Measurements from ENCODE around the gene NCS1.

Gene NCS1

DNA sequence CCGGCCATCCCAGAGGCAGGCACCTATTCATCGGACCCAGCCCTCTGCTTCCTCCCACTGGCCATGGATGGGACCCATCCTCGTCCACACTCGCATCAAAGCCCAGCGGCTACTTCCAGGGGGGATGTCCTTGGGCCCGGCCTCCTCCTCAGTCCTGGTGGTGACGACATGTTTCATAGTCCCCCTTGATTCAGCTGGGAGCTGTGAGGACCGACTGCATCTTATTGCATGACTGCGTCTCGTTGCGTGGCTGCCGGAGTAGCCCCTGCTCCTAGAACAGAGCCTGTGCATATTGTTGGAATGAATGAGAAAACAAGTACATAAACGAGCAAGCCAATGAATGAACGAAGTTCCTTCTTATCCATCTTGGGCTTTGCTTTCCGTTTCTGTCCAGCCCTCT, 12.8 kb downstream of the NCS1 start:
- no peak overlapping the region for H3K27ac ChIP-seq

GRCh38 chr9:130185490-130186031, 13.4 kb downstream of the NCS1 start:
- H3K27ac ChIP-seq: no peak overlapping the region
- TF ChIP-seq, protein P1, sequence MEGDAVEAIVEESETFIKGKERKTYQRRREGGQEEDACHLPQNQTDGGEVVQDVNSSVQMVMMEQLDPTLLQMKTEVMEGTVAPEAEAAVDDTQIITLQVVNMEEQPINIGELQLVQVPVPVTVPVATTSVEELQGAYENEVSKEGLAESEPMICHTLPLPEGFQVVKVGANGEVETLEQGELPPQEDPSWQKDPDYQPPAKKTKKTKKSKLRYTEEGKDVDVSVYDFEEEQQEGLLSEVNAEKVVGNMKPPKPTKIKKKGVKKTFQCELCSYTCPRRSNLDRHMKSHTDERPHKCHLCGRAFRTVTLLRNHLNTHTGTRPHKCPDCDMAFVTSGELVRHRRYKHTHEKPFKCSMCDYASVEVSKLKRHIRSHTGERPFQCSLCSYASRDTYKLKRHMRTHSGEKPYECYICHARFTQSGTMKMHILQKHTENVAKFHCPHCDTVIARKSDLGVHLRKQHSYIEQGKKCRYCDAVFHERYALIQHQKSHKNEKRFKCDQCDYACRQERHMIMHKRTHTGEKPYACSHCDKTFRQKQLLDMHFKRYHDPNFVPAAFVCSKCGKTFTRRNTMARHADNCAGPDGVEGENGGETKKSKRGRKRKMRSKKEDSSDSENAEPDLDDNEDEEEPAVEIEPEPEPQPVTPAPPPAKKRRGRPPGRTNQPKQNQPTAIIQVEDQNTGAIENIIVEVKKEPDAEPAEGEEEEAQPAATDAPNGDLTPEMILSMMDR (conservative IDR thresholded peaks at IDR 0.05): no peak
- no peak for TF ChIP-seq ZFX (IDR thresholded peaks at IDR 0.05)

More for the DNA sequence above, 12.8 kb downstream of the NCS1 start:
- no peak for TF ChIP-seq ZFX (IDR thresholded peaks at IDR 0.05)
- TF ChIP-seq, protein P1 (conservative IDR thresholded peaks at IDR 0.05): no peak

DNA sequence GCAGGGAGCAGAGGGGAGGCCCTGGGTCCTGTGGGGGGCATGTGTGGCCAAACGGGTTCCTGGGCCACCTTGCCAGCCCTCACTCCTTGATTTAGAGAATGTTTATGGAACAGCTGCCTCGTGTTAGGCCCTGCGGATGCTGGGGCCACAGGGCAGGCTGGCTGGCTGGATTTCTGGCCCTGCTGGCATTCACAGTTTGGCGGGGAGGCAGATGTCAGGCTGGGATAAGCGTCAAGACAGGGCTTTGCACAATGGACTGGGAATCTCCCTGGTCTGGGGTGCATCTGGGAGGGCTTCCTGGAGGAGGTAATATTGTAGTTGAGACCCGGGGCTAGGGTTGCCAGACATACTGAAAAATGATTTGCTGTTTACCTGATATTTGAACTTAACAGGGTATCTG, 13.8 kb downstream of the NCS1 start:
- H3K27ac ChIP-seq: peak overlapping the region; percentile 67
- no peak for TF ChIP-seq ZFX (IDR thresholded peaks at IDR 0.05)

DNA sequence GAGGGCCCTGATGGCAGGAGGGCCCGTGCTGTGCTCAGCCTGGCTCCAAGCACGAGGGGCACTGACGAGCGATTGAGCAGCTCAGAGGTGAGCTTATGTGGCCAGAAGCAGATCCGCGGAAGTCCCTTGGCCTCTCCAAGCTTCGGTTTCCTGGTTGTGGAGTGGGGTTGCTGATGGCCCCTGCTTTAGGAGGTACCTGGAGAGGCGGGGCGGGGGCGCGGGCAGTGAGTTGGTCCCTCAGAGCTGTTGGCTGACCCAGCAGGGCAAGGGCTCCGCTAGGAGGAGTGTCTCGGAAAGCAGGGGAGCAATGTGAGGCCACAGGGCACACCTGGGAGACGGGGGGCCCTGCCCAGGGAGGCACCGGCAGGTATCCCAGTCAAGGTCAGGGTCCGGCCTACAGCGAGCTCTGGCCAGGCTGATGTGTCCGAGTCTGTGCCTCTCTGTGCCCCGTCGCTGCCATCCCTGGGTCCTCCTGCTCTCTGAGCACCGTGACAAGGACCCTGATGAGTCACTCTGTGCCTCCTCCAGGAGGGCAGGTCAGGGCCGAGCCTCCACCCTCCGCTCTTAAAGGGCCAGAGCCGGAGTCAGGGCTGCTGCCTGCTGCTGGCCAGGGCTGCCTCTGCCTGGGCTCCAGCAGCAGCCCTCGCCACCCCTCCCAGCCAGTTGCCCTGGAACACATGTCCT, 14.8 kb downstream of the NCS1 start:
- peak overlapping the region; percentile 67 for H3K27ac ChIP-seq
- TF ChIP-seq, protein P1 (conservative IDR thresholded peaks at IDR 0.05): no peak
- no peak for TF ChIP-seq ZFX (IDR thresholded peaks at IDR 0.05)

GRCh38 chr9:130187523-130187846, 15.3 kb downstream of the NCS1 start:
- H3K27ac ChIP-seq: peak overlapping the region; percentile 67
- TF ChIP-seq, protein P1 (conservative IDR thresholded peaks at IDR 0.05): no peak
- TF ChIP-seq ZFX (IDR thresholded peaks at IDR 0.05): no peak

DNA sequence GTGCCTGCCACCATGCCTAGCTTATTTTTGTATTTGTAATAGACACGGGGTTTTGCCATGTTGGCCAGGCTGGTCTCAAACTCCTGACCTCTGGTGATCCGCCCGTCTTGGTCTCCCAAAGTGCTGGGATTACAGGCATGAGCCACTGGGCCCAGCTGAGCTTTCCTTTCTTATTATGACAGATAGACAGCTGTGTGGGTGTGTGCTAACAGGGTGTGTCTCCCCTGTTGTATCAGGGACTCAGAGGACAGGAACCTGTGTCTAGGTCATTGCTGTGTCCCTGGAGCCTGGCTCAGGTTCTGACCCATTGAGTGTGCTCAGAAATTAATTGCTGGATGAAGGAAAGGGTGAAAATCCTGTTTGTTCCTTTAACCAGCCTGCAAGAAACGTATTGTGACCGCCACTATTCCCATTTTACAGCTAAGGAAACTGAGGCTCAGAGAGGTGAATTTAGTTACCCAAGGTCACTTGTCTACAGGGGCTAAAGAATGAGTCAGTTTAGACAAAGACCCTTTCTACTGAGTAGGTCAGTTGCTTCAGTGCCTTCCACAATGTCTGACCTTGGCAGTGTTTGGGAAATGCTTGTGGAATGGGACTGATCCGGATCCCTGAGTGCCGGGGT, 16.8 kb downstream of the NCS1 start:
- H3K27ac ChIP-seq: no peak overlapping the region
- TF ChIP-seq, protein P1 (conservative IDR thresholded peaks at IDR 0.05): no peak
- no peak for TF ChIP-seq ZFX (IDR thresholded peaks at IDR 0.05)

DNA sequence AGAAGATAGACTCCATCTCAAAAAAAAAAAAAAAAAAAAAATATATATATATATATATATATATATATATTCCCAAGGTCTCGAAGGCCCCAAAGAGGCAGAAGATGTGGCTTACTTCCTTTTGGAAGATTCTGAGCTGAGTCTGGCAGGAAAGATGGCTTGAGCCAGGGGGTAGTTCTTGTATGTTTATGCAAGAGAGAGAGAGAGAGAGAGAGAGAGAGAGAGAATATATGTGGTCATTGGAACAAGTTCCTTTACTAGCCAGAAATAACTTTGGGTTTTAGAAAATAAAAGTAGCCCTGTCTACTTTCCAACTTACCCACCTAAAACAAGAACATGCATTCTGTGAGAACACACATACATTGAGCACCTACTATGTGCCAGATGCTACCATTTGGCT, 17.6 kb downstream of the NCS1 start:
- TF ChIP-seq, protein P1 (conservative IDR thresholded peaks at IDR 0.05): no peak
- H3K27ac ChIP-seq: no peak overlapping the region

Data from C4-2B (cell line).